IgD-negative memory B cell (primary cell): ENCODE results near the gene WWTR1. TPM values are rescaled to one million over a fixed set of nuclear protein-coding genes. Genes with fewer than 3 reads are reported as not detected.

Source experiments
- H3K27ac Mint-ChIP-seq, 3 donors: one replicate each; pipeline ENCODE4 v1.8.0; 2020 to 2022; ENCODE audit warnings: mild to moderate bottlenecking in 3 of 3, mixed read lengths in 3 of 3, moderate library complexity in 1 of 3
- H3K27me3 Mint-ChIP-seq: one replicate; pipeline ENCODE4 v1.8.0; 2021; ENCODE audit warnings: mixed read lengths
- H3K36me3 Mint-ChIP-seq: one replicate; pipeline ENCODE4 v1.8.0; 2020; ENCODE audit warnings: mild to moderate bottlenecking, mixed read lengths
- H3K4me1 Mint-ChIP-seq, 3 donors: one replicate each; pipeline ENCODE4 v1.8.0; 2020 to 2022; ENCODE audit warnings: mixed read lengths in 3 of 3, mild to moderate bottlenecking in 1 of 3
- H3K4me3 Mint-ChIP-seq, 4 donors: one replicate each; pipeline ENCODE4 v1.8.0; 2020 to 2022; ENCODE audit warnings: mild to moderate bottlenecking in 4 of 4, mixed read lengths in 4 of 4, moderate library complexity in 3 of 4
- H3K9me3 Mint-ChIP-seq, 3 donors: one replicate each; pipeline ENCODE4 v1.8.0; 2020 to 2021; ENCODE audit warnings: mixed read lengths in 3 of 3, mild to moderate bottlenecking in 1 of 3
- polyA plus RNA-seq: library from polyadenylated mRNA; unstranded; fragments of 300-500 nt; fragmentation: Illumina TruSeq; gene quantifications from one replicate; pipeline ENCODE4 v1.2.3, GENCODE V29; 2021

The WWTR1 gene
- polyA plus RNA-seq, 1 donor from 2014 or later, result 1.2 TPM

- Mint-ChIP-seq H3K27me3 (peaks cover 7% of the 10 kb centered on the region), H3K36me3 (no peaks in the 10 kb centered on the region), H3K4me1 (peaks cover 3 to 4% (median 3%) of the 10 kb centered on the region in 3 donors), H3K27ac (no peak overlapping the region), H3K9me3 (no peaks in the 10 kb centered on the region), H3K4me3 (no peak overlapping the region)
Measured at GRCh38 chr3:149472030-149472797, 185.6 kb downstream of the WWTR1 start.

GRCh38 chr3:149470381-149470780 is 187.4 kb downstream of the WWTR1 start:
- Mint-ChIP-seq H3K4me1 (peaks cover 3 to 4% (median 3%) of the 10 kb centered on the region in 3 donors), H3K9me3 (no peaks in the 10 kb centered on the region), H3K27me3 (peaks cover 3% of the 10 kb centered on the region), H3K27ac (no peak overlapping the region), H3K36me3 (no peaks in the 10 kb centered on the region), H3K4me3 (no peak overlapping the region)

- H3K9me3 Mint-ChIP-seq, result no peaks in the 10 kb centered on the region
- no peak overlapping the region for H3K27ac Mint-ChIP-seq
- no peak overlapping the region for H3K4me3 Mint-ChIP-seq
- H3K36me3 Mint-ChIP-seq, result no peaks in the 10 kb centered on the region
- peaks cover 3% of the 10 kb centered on the region for H3K27me3 Mint-ChIP-seq
- H3K4me1 Mint-ChIP-seq, result peaks cover 3 to 4% (median 3%) of the 10 kb centered on the region in 3 donors
Measured at GRCh38 chr3:149468504-149469212, 189.2 kb downstream of the WWTR1 start.

Other genes starting within 250 kb of the WWTR1 start
- not detected for gene TM4SF4, start 183.3 kb downstream of the WWTR1 start, polyA plus RNA-seq
- 59.8 TPM for gene COMMD2, start 94.5 kb upstream of the WWTR1 start, polyA plus RNA-seq
- gene ANKUB1, start 134.5 kb upstream of the WWTR1 start, polyA plus RNA-seq, result not detected
- 121 TPM for gene RNF13, start 155.2 kb upstream of the WWTR1 start, polyA plus RNA-seq